H1 (cell line): ENCODE data around the gene MYO1D. TPM values are rescaled to one million over a fixed set of nuclear protein-coding genes. Genes with fewer than 3 reads are reported as not detected.

ENCODE experiments used
- CTCF ChIA-PET: fragments of 300-600 bp; sonication (Branson Sonifier 250); formaldehyde crosslinking; loops from one replicate; lab custom pipeline; 2021; ENCODE audit not compliant: partially characterized antibody; lab: Charles Lee
- POLR2A ChIA-PET: fragments of 300-600 bp; sonication (Branson Sonifier 250); formaldehyde crosslinking; loops from one replicate; lab custom pipeline; 2021; ENCODE audit warnings: inconsistent platforms; ENCODE audit not compliant: partially characterized antibody; lab: Charles Lee
- DNase-seq, 2 experiments: peaks; one replicate each; pipeline versions ENCODE4 v3.0.0 to v3.0.0-alpha.2; 2010 to 2022; ENCODE audit warnings: low spot score in 2 of 2, low read depth in 1 of 2, mixed read lengths in 1 of 2
- FAIRE-seq: peaks from 2 replicates; lab custom pipeline; 2011; peaks lifted over from hg19 to GRCh38; lab: Jason Lieb, UNC
- H2AFZ ChIP-seq: 2 replicates; pipeline ENCODE4 v1.8.1; 2012; ENCODE audit warnings: low read length, inconsistent platforms
- H2AK5ac ChIP-seq: 2 replicates; pipeline ENCODE4 v1.6.1; 2013; ENCODE audit warnings: low read depth, low read length
- H2BK120ac ChIP-seq: replicated peaks from 2 replicates; pipeline ENCODE3; 2013; ENCODE audit warnings: low read depth, low read length, inconsistent platforms
- H2BK12ac ChIP-seq: 2 replicates; pipeline ENCODE4 v1.6.1; 2013; ENCODE audit warnings: low read depth, low read length
- H2BK15ac ChIP-seq: 2 replicates; pipeline ENCODE4 v1.6.1; 2013; ENCODE audit warnings: low read length
- H2BK20ac ChIP-seq: 2 replicates; pipeline ENCODE4 v1.6.1; 2013; ENCODE audit warnings: low read length
- H2BK5ac ChIP-seq: 2 replicates; pipeline ENCODE4 v1.6.1; 2013; ENCODE audit warnings: low read depth, low read length
- H3K14ac ChIP-seq: 2 replicates; pipeline ENCODE4 v1.6.1; 2013; ENCODE audit warnings: inconsistent platforms; ENCODE audit not compliant: insufficient read length
- H3K18ac ChIP-seq: 2 replicates; pipeline ENCODE4 v1.6.1; 2013; ENCODE audit warnings: low read length; ENCODE audit errors: extremely low read depth
- H3K23ac ChIP-seq: 2 replicates; pipeline ENCODE4 v1.6.1; 2013; ENCODE audit warnings: inconsistent platforms; ENCODE audit not compliant: insufficient read length
- H3K23me2 ChIP-seq: 2 replicates; pipeline ENCODE4 v1.6.1; 2013; ENCODE audit warnings: low read depth, low read length
- H3K27ac ChIP-seq: 2 replicates; pipeline ENCODE4 v1.6.1; 2011; ENCODE audit warnings: low read depth, low read length, inconsistent platforms
- H3K27me3 ChIP-seq, 4 experiments: replicated peaks in 1 of 4; 1 replicate in 1 of 4; 2 replicates in 3 of 4; pipeline versions ENCODE4 v1.6.1 to v1.8.1; 2011 to 2013; ENCODE audit warnings: low read length in 3 of 4, mild to moderate bottlenecking in 3 of 4, inconsistent platforms in 2 of 4, mixed read lengths in 2 of 4, moderate library complexity in 1 of 4; ENCODE audit not compliant: control insufficient read depth in 3 of 4, insufficient read depth in 3 of 4; ENCODE audit errors: extremely low read depth in 1 of 4
- H3K36me3 ChIP-seq, 4 experiments: 2 replicates each; pipeline versions ENCODE4 v1.6.1 to v1.8.1; 2011 to 2013; ENCODE audit warnings: mild to moderate bottlenecking in 4 of 4, low read length in 3 of 4, moderate library complexity in 2 of 4, control low read depth in 1 of 4, inconsistent platforms in 1 of 4; ENCODE audit not compliant: insufficient read depth in 4 of 4, control insufficient read depth in 2 of 4
- H3K4ac ChIP-seq: replicated peaks from 2 replicates; pipeline ENCODE3; 2013; ENCODE audit warnings: low read length, low read depth, mixed read lengths, inconsistent platforms; ENCODE audit not compliant: insufficient read length
- H3K4me1 ChIP-seq, 4 experiments: replicated peaks in 1 of 4; 1 replicate in 1 of 4; 2 replicates in 3 of 4; pipeline versions ENCODE4 v1.6.1 to v1.8.1; 2011 to 2013; ENCODE audit warnings: low read length in 3 of 4, inconsistent platforms in 2 of 4, mixed read lengths in 1 of 4; ENCODE audit not compliant: insufficient read depth in 4 of 4, control insufficient read depth in 3 of 4
- H3K4me2 ChIP-seq, 2 experiments: 2 replicates each; pipeline versions ENCODE4 v1.6.1 to v1.8.1; 2011 to 2013; ENCODE audit warnings: low read depth in 2 of 2, low read length in 2 of 2, control low read depth in 1 of 2, inconsistent platforms in 1 of 2, mild to moderate bottlenecking in 1 of 2; ENCODE audit not compliant: insufficient read depth in 1 of 2
- H3K4me3 ChIP-seq, 4 experiments: fragments of 200-600, 300-600 bp in 1 of 4; sonication (generic), shearing (Covaris generic), sonication (Bioruptor Twin) in 1 of 4; 2 replicates each; pipeline versions ENCODE4 v1.5.1 to v1.8.1; 2011 to 2016; ENCODE audit warnings: low read length in 4 of 4, low read depth in 3 of 4, control low read depth in 2 of 4, inconsistent platforms in 2 of 4, mild to moderate bottlenecking in 2 of 4, mixed read lengths in 1 of 4, moderate library complexity in 1 of 4; ENCODE audit not compliant: insufficient read depth in 2 of 4; ENCODE audit errors: extremely low read depth in 1 of 4
- H3K56ac ChIP-seq: replicated peaks from 2 replicates; pipeline ENCODE3; 2013; ENCODE audit warnings: low read depth, mild to moderate bottlenecking, mixed read lengths, low read length, inconsistent platforms; ENCODE audit not compliant: insufficient read length
- H3K79me1 ChIP-seq: 2 replicates; pipeline ENCODE4 v1.6.1; 2013; ENCODE audit warnings: low read depth, low read length, control low read depth
- H3K79me2 ChIP-seq, 2 experiments: 2 replicates each; pipeline versions ENCODE4 v1.6.1 to v1.8.1; 2012 to 2013; ENCODE audit warnings: low read length in 2 of 2, mild to moderate bottlenecking in 2 of 2, inconsistent platforms in 1 of 2; ENCODE audit not compliant: insufficient read depth in 2 of 2, control insufficient read depth in 1 of 2
- H3K9ac ChIP-seq, 4 experiments: replicated peaks in 1 of 4; 1 replicate in 1 of 4; 2 replicates in 3 of 4; pipeline versions ENCODE4 v1.6.1 to v1.8.1; 2011 to 2013; ENCODE audit warnings: low read depth in 3 of 4, low read length in 3 of 4, control low read depth in 2 of 4, mild to moderate bottlenecking in 2 of 4, moderate library complexity in 2 of 4, inconsistent platforms in 1 of 4; ENCODE audit errors: extremely low read depth in 1 of 4
- H3K9me3 ChIP-seq, 2 experiments: 2 replicates each; pipeline versions ENCODE4 v1.6.1 to v1.8.1; 2012 to 2013; ENCODE audit warnings: mild to moderate bottlenecking in 2 of 2, moderate library complexity in 2 of 2, control low read depth in 1 of 2, inconsistent platforms in 1 of 2, low read depth in 1 of 2, low read length in 1 of 2, mixed read lengths in 1 of 2; ENCODE audit not compliant: insufficient read depth in 2 of 2
- H4K20me1 ChIP-seq, 2 experiments: replicated peaks in 1 of 2; 2 replicates each; pipeline versions ENCODE3 to v1.8.1; 2011 to 2013; ENCODE audit warnings: inconsistent platforms in 2 of 2, low read length in 2 of 2, mild to moderate bottlenecking in 1 of 2; ENCODE audit not compliant: insufficient read depth in 2 of 2, control insufficient read depth in 1 of 2
- H4K5ac ChIP-seq: 2 replicates; pipeline ENCODE4 v1.6.1; 2013; ENCODE audit warnings: low read length, low read depth, mixed read lengths, inconsistent platforms; ENCODE audit not compliant: insufficient read length
- H4K8ac ChIP-seq: 2 replicates; pipeline ENCODE4 v1.8.0; 2013; ENCODE audit warnings: mild to moderate bottlenecking, moderate library complexity, low read length, inconsistent platforms; ENCODE audit not compliant: insufficient read depth; ENCODE audit errors: extremely low read depth
- H4K91ac ChIP-seq: replicated peaks from 2 replicates; pipeline ENCODE3; 2013; ENCODE audit warnings: low read length, mixed read lengths, inconsistent platforms; ENCODE audit not compliant: insufficient read length
- EZH2 ChIP-seq: fragments of 200-600 bp; sonication (generic); IDR thresholded peaks from 2 replicates; pipeline ENCODE4 v1.7.1; 2012; ENCODE audit warnings: low read depth, mild to moderate bottlenecking, moderate library complexity, low read length, inconsistent platforms; ENCODE audit not compliant: severe bottlenecking
- PHF8 ChIP-seq: fragments of 200-600 bp; sonication (generic); conservative IDR thresholded peaks from 2 replicates; pipeline ENCODE4 v1.7.1; 2012; ENCODE audit warnings: low read depth, mild to moderate bottlenecking, inconsistent platforms, low read length, moderate library complexity
- POU5F1 ChIP-seq: IDR thresholded peaks from 2 replicates; pipeline ENCODE4 v1.6.1; 2011; ENCODE audit warnings: low read depth, mild to moderate bottlenecking, low read length, moderate library complexity
- RAD21 ChIP-seq, 2 experiments: IDR thresholded peaks in 1 of 2; conservative IDR thresholded peaks in 1 of 2; 2 replicates each; pipeline ENCODE4 v1.6.1; 2011; ENCODE audit warnings: low read depth in 2 of 2, low read length in 2 of 2, improper control_type of control experiment in 1 of 2, inconsistent platforms in 1 of 2, mild to moderate bottlenecking in 1 of 2, moderate library complexity in 1 of 2
- RBBP5 ChIP-seq: IDR thresholded peaks from 2 replicates; pipeline ENCODE4 v1.7.1; 2012; ENCODE audit warnings: low read depth, mild to moderate bottlenecking, inconsistent platforms, low read length, moderate library complexity, borderline replicate concordance
- RFX5 ChIP-seq: IDR thresholded peaks from 2 replicates; pipeline ENCODE4 v1.6.1; 2011; ENCODE audit warnings: low read depth, low read length, improper control_type of control experiment, borderline replicate concordance
- SIX5 ChIP-seq: IDR thresholded peaks from 2 replicates; pipeline ENCODE4 v1.6.1; 2011; ENCODE audit warnings: mild to moderate bottlenecking, low read depth, low read length
- SRF ChIP-seq: IDR thresholded peaks from 2 replicates; pipeline ENCODE4 v1.6.1; 2011; ENCODE audit warnings: mild to moderate bottlenecking, low read depth, low read length, moderate library complexity
- WGBS, 2 experiments: shearing (Covaris generic) in 1 of 2; methylation state at CpG; one replicate each; pipeline versions ENCODE4 v1.1.6 to v1.1.7; 2013 to 2015; ENCODE audit warnings: low lambda C conversion rate in 2 of 2, mixed read lengths in 2 of 2, inconsistent platforms in 1 of 2, low coverage in 1 of 2, missing lambda C conversion rate in 1 of 2; ENCODE audit not compliant: insufficient replicate concordance in 2 of 2, insufficient coverage in 1 of 2, insufficient read length in 1 of 2; ENCODE audit errors: extremely low coverage in 1 of 2, missing lambda C conversion rate in 1 of 2; 5-methylcytosine and 5-hydroxymethylcytosine counted together
- polyA plus RNA-seq, 7 experiments: library from polyadenylated mRNA; depleted of rRNA in 3 of 7; stranded (reverse) in 5 of 7; unstranded in 2 of 7; fragments of >200 nt in 5 of 7; fragments of 200-250 nt in 2 of 7; gene quantifications; 1 replicate in 5 of 7; 2 replicates in 1 of 7; 4 replicates in 1 of 7; pipeline versions ENCODE4 v1.2.1 to v1.2.3, GENCODE V29; 2011 to 2013; ENCODE audit warnings: missing spikeins in 2 of 7, mixed read lengths in 2 of 7
- total RNA-seq: library from RNA; stranded (reverse); fragmentation: NEBNext Ultra II Directional; extraction: Animal tissue kit (Norgen Biotek cat#: 25700); gene quantifications from 2 replicates; pipeline ENCODE4 v1.2.1, GENCODE V29; 2021
- TF ChIP-seq, protein P1 (sequence below): IDR thresholded peaks from 2 replicates; pipeline ENCODE4 v1.6.1; 2011; ENCODE audit warnings: low read depth, mild to moderate bottlenecking, low read length; ENCODE audit not compliant: insufficient read depth

Gene MYO1D
- total and polyA plus RNA-seq, 2 of the 8 experiments (the other 6 are each of a cell fraction or from before 2014, with no cell fraction given): 6.5 to 25.4 TPM

DNA sequence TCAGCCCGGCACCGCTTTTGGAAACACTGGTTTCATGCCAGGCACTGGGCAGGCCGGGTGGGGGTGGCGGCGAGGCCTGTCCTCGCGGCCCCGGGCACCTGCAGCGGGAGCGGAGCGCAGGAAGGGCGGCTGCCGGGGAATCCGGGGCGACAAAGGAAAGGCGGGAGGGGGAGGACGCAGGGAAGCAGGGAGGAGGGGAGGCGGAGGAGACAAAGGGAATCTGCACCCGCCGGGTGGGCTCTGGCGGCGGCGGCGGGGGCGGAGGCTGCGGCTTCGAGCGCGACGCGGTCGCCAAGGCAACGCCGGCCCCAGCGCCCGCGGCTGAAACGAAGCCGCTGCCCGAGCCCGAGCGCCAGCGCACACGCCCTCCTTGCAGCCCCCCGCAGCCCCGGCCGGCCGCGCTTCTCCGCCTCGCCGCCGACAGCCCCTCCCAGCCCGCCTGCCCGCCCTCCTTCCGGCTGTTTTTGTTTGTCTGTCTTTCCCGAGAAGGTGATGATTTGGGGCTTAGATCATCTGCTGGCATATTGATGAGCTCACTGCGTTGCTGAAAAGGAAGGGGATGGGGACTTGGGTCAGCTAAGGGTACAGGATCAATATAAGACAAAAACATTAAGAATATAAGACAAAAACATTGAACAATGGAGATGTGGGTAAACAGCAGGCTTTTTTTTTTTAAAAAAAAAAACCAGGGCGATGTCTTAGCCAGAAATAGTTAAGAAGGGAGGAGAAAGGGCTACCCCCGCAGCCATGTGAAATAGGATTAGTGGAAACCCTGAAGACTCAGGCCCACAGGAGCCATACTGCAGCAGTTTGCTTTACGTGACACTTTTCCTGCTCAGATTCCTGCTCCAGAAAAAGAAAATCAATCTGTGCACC lies 357.5 kb downstream of the MYO1D start:
- H3K79me1 ChIP-seq: no peaks in the 10 kb centered on the region
- no peak overlapping the region for H2BK15ac ChIP-seq
- peak overlapping the region in 3 of 4 experiments; percentile 59 to 75 (median 73); a peak in 5 of 7 replicates for H3K9ac ChIP-seq
- H3K9me3 ChIP-seq: no peaks in the 10 kb centered on the region
- H3K79me2 ChIP-seq: no peaks in the 10 kb centered on the region
- no peak for FAIRE-seq
- H4K91ac ChIP-seq: peak overlapping the region; percentile 56
- no peak overlapping the region for H3K23ac ChIP-seq
- no peaks in the 10 kb centered on the region for H4K20me1 ChIP-seq
- peak overlapping the region; percentile 29 for H3K14ac ChIP-seq
- no peak overlapping the region for H3K4ac ChIP-seq
- peaks cover 21 to 46% (median 27%) of the 10 kb centered on the region in 4 experiments for H3K4me1 ChIP-seq
- H3K56ac ChIP-seq: no peak overlapping the region
- peak overlapping the region; percentile 57; the same call in 1 of the 2 replicates for H3K27ac ChIP-seq
- no peaks in the 10 kb centered on the region for H3K36me3 ChIP-seq
- H2BK20ac ChIP-seq: no peak overlapping the region
- CTCF ChIA-PET: interaction anchor here (0.6 to 2.9 kb wide), 3 partner anchors 17 to 168 kb away, joined by 3 to 8 read pairs (median 5); no protein-coding TSS in a partner anchor
- peaks cover 3% of the 10 kb centered on the region; the same call in 1 of the 2 replicates for H3K23me2 ChIP-seq
- peak overlapping the region; percentile 66 for H4K5ac ChIP-seq
- no peak overlapping the region for H2BK120ac ChIP-seq
- POLR2A ChIA-PET: interaction anchor here (1.0 to 5.3 kb wide), 6 partner anchors 16 to 36 kb away, joined by 3 to 35 read pairs (median 4); partner anchors contain the start of gene CDK5R1
- no peak overlapping the region for H2AK5ac ChIP-seq
- 0 out of 2 replicates have a peak overlapping the region, but pooled peaks have one; percentile 13 for H2BK5ac ChIP-seq
- H3K18ac ChIP-seq: peak overlapping the region; percentile 64; the same call in 1 of the 2 replicates
- no peak overlapping the region for H2AFZ ChIP-seq
- peak overlapping the region; percentile 93; the same call in 1 of the 2 replicates for H4K8ac ChIP-seq
- 6% methylated on average over 9 of the region's 61 CpGs; no CpG with 5 or more reads in 1 of the 2 experiments for WGBS, 2 experiments
- no peaks in the 10 kb centered on the region; a peak in 2 of 7 replicates for H3K27me3 ChIP-seq
- no peak overlapping the region; the same call in 1 of the 2 replicates for H2BK12ac ChIP-seq
- H3K4me3 ChIP-seq: peak overlapping the region; percentile 37 to 65 (median 55)
- peak overlapping the region; percentile 72 to 83 for H3K4me2 ChIP-seq
- DNase-seq: peak; percentile 60 to 84
- TF ChIP-seq POU5F1: no peak
- no peak for TF ChIP-seq RAD21 (IDR thresholded peaks at IDR 0.05 in 1 of 2, conservative IDR thresholded peaks at IDR 0.05 in 1 of 2; ENCODE audit: low read depth in 2 of 2, low read length in 2 of 2)
- no peak for TF ChIP-seq EZH2
- no peak for TF ChIP-seq SRF
- no peak for TF ChIP-seq SIX5
- TF ChIP-seq, protein P1, sequence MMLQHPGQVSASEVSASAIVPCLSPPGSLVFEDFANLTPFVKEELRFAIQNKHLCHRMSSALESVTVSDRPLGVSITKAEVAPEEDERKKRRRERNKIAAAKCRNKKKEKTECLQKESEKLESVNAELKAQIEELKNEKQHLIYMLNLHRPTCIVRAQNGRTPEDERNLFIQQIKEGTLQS: no peak
- TF ChIP-seq RBBP5: 0 out of 2 replicates have a peak, but pooled peaks have one; percentile 60
- 0 out of 2 replicates have a peak, but pooled peaks have one; percentile 16 for TF ChIP-seq PHF8
- TF ChIP-seq RFX5: no peak
